HUDEP-2 (cell line): ENCODE data around the gene TPO.
A peak's percentile ranks its signal among the peaks of the same experiment; 100 is the strongest.
"Not testable (repeated sequence)": the region's sequence is repeated elsewhere in the genome, so short reads cannot be mapped to it uniquely, and the experiment has no call there.

Experiments
- DNase-seq, 76 experiments: peaks; one replicate each; lab custom pipeline; 2025; ENCODE audit not compliant: unreplicated experiment in 76 of 76; lab: John Stamatoyannopoulos, UW

Gene TPO

GRCh38 chr2:1548910-1549673, 135.8 kb downstream of the TPO start:
- no peak for DNase-seq

GRCh38 chr2:1550076-1550475, 136.8 kb downstream of the TPO start:
- no peak for DNase-seq

GRCh38 chr2:1550658-1551316, 137.5 kb downstream of the TPO start:
- DNase-seq: peak in 46 of 76 experiments; percentile 1 to 53 (median 24)

- DNase-seq: no peak
Measured at GRCh38 chr2:1551905-1552304, 138.6 kb downstream of the TPO start.

GRCh38 chr2:1552611-1553010, 139.3 kb downstream of the TPO start:
- no peak for DNase-seq

- no peak for DNase-seq
Measured at GRCh38 chr2:1553671-1554295, 140.5 kb downstream of the TPO start.

- DNase-seq: no peak
Measured at GRCh38 chr2:1556286-1556685, 143.0 kb downstream of the TPO start.

- DNase-seq: no peak
Measured at GRCh38 chr2:1556776-1557466, 143.7 kb downstream of the TPO start.

- DNase-seq: no peak
Measured at GRCh38 chr2:1557467-1557820, 144.2 kb downstream of the TPO start.

- DNase-seq: no peak
Measured at GRCh38 chr2:1559589-1560175, 146.4 kb downstream of the TPO start.

- DNase-seq: no peak
Measured at GRCh38 chr2:1561259-1561658, 148.0 kb downstream of the TPO start.

GRCh38 chr2:1561811-1562421, 148.7 kb downstream of the TPO start:
- no peak for DNase-seq

GRCh38 chr2:1563084-1563857, 150.0 kb downstream of the TPO start:
- DNase-seq: no peak

- no peak for DNase-seq
Measured at GRCh38 chr2:1563943-1564891, 151.0 kb downstream of the TPO start.

GRCh38 chr2:1567556-1568344, 154.5 kb downstream of the TPO start:
- DNase-seq: peak in 4 of 76 experiments; percentile 10 to 29 (median 22)

- not testable (repeated sequence) for DNase-seq
Measured at GRCh38 chr2:1568345-1568668, 155.0 kb downstream of the TPO start.

GRCh38 chr2:1569879-1570450, 156.7 kb downstream of the TPO start:
- no peak for DNase-seq
